K562 (cell line): ENCODE data around the gene LZTR1. TPM values are rescaled to one million over a fixed set of nuclear protein-coding genes. Genes with fewer than 3 reads are reported as not detected.
A peak's percentile ranks its signal among the peaks of the same experiment; 100 is the strongest.

Source experiments
- CBFA2T3 ChIP-seq: fragments of 450-650 bp; IDR thresholded peaks from 2 replicates; pipeline ENCODE4 v1.6.1; 2017
- FOXK1 ChIP-seq: sonication (generic); formaldehyde crosslinking; IDR thresholded peaks from 2 replicates; pipeline ENCODE4 v1.8.0; 2022; ENCODE audit warnings: missing genetic modification reagents, mild to moderate bottlenecking, borderline replicate concordance
- HCFC1 ChIP-seq: IDR thresholded peaks from 2 replicates; pipeline ENCODE4 v1.6.1; 2012; ENCODE audit warnings: low read depth, low read length, improper control_type of control experiment
- HDAC2 ChIP-seq: fragments of 450-650 bp; IDR thresholded peaks from 2 replicates; pipeline ENCODE4 v1.6.1; 2016; ENCODE audit warnings: mild to moderate bottlenecking
- HINFP ChIP-seq: fragments of 450-650 bp; conservative IDR thresholded peaks from 2 replicates; pipeline ENCODE4 v1.6.1; 2016; ENCODE audit warnings: missing genetic modification characterization, low read depth, mild to moderate bottlenecking, control low read depth, missing compliant biosample characterization
- ILF3 ChIP-seq: fragments of 450-650 bp; IDR thresholded peaks from 2 replicates; pipeline ENCODE4 v1.6.1; 2018; ENCODE audit warnings: antibody characterized with exemption, mild to moderate bottlenecking, moderate library complexity, borderline replicate concordance
- IRF9 ChIP-seq: fragments of 450-650 bp; IDR thresholded peaks from 2 replicates; pipeline ENCODE4 v1.6.1; 2016; ENCODE audit warnings: missing biosample characterization, missing genetic modification characterization
- NFATC3 ChIP-seq: fragments of 450-650 bp; IDR thresholded peaks from 2 replicates; pipeline ENCODE4 v1.6.1; 2017; ENCODE audit warnings: mild to moderate bottlenecking
- NR3C1 ChIP-seq: sonication (generic); formaldehyde crosslinking; IDR thresholded peaks from 2 replicates; pipeline ENCODE4 v1.8.1; 2022; ENCODE audit warnings: missing genetic modification reagents
- PHF8 ChIP-seq: fragments of 200-600 bp; sonication (generic); IDR thresholded peaks from 2 replicates; pipeline ENCODE4 v1.6.1; 2012; ENCODE audit warnings: mixed run types, mild to moderate bottlenecking, inconsistent platforms, low read length, moderate library complexity, borderline replicate concordance
- RB1 ChIP-seq: fragments of 450-650 bp; IDR thresholded peaks from 2 replicates; pipeline ENCODE4 v1.6.1; 2017; ENCODE audit warnings: low read depth, mild to moderate bottlenecking
- RFX1 ChIP-seq: fragments of 450-650 bp; IDR thresholded peaks from 2 replicates; pipeline ENCODE4 v1.6.1; 2016; ENCODE audit warnings: mild to moderate bottlenecking, moderate library complexity
- SMARCC2 ChIP-seq: fragments of 450-650 bp; IDR thresholded peaks from 2 replicates; pipeline ENCODE4 v1.6.1; 2017; ENCODE audit warnings: antibody characterized with exemption, moderate library complexity, mild to moderate bottlenecking, low read depth
- SP1 ChIP-seq: sonication (generic); formaldehyde crosslinking; IDR thresholded peaks from 2 replicates; pipeline ENCODE4 v1.8.1; 2022; ENCODE audit warnings: mild to moderate bottlenecking, missing genetic modification reagents
- TAL1 ChIP-seq: fragments of 450-650 bp; IDR thresholded peaks from 2 replicates; pipeline ENCODE4 v1.6.1; 2016; ENCODE audit warnings: mild to moderate bottlenecking
- TARDBP ChIP-seq: fragments of 450-650 bp; IDR thresholded peaks from 2 replicates; pipeline ENCODE4 v1.6.1; 2016
- TEAD1 ChIP-seq, 2 experiments: fragments of 450-650 bp in 1 of 2; sonication (generic) in 1 of 2; formaldehyde crosslinking; IDR thresholded peaks; 2 replicates each; pipeline versions ENCODE4 v1.4.0 to v1.8.0; 2020 to 2022; ENCODE audit warnings: mild to moderate bottlenecking in 2 of 2, missing genetic modification reagents in 1 of 2
- ZBTB17 ChIP-seq: fragments of 450-650 bp; formaldehyde crosslinking; IDR thresholded peaks from 2 replicates; pipeline ENCODE4 v1.4.0; 2020; ENCODE audit warnings: mild to moderate bottlenecking
- ZBTB34 ChIP-seq: fragments of 250-450 bp; sonication (Bioruptor Pico); IDR thresholded peaks from 2 replicates; pipeline ENCODE4 v1.8.0; 2021; ENCODE audit warnings: mild to moderate bottlenecking, moderate library complexity
- ZC3H11A ChIP-seq: IDR thresholded peaks from 2 replicates; pipeline ENCODE4 v1.6.1; 2012; ENCODE audit warnings: low read depth, low read length, improper control_type of control experiment
- ZC3H8 ChIP-seq: fragments of 450-650 bp; IDR thresholded peaks from 2 replicates; pipeline ENCODE4 v1.6.1; 2017
- ZEB2 ChIP-seq: fragments of 450-650 bp; IDR thresholded peaks from 2 replicates; pipeline ENCODE4 v1.6.1; 2016
- ZNF184 ChIP-seq: sonication (generic); formaldehyde crosslinking; IDR thresholded peaks from 2 replicates; pipeline ENCODE4 v1.5.0; 2020; ENCODE audit warnings: missing genetic modification reagents
- ZNF41 ChIP-seq: fragments of 250-450 bp; sonication (Bioruptor Pico); conservative IDR thresholded peaks from 2 replicates; pipeline ENCODE4 v1.4.0; 2020; ENCODE audit warnings: mild to moderate bottlenecking
- ZNF695 ChIP-seq: fragments of 450-650 bp; formaldehyde crosslinking; IDR thresholded peaks from 2 replicates; pipeline ENCODE4 v1.4.0; 2020; ENCODE audit warnings: mild to moderate bottlenecking, moderate library complexity
- polyA plus RNA-seq, 8 experiments: library from polyadenylated mRNA; depleted of rRNA in 4 of 8; stranded (reverse) in 5 of 8; unstranded in 3 of 8; fragments of >200 nt; fragmentation: Nextera tagmentation in 2 of 8; fragmentation: Illumina TruSeq in 1 of 8; extraction: Ambion mirVana in 2 of 8; extraction: Trizol in 1 of 8; gene quantifications; 2 replicates each; pipeline versions ENCODE4 v1.2.1 to v1.2.3, GENCODE V29; 2011 to 2014; ENCODE audit warnings: inconsistent platforms in 1 of 8, missing spikeins in 1 of 8
- total RNA-seq, 7 experiments: library from RNA; depleted of rRNA in 6 of 7; stranded (reverse); fragments of >200 nt in 6 of 7; fragmentation: Illumina TruSeq in 2 of 7; extraction: Trizol in 2 of 7; gene quantifications; 2 replicates each; pipeline versions ENCODE4 v1.2.1 to v1.2.3, GENCODE V29; 2011 to 2021; ENCODE audit warnings: low replicate concordance in 1 of 7
- TF ChIP-seq, protein P1 (sequence below), 2 experiments: fragments of 450-650 bp; IDR thresholded peaks; 2 replicates each; pipeline ENCODE4 v1.6.1; 2016

Gene LZTR1
- total and polyA plus RNA-seq, 9 of the 15 experiments (the other 6 are each of a cell fraction or from before 2014, with no cell fraction given) = 2.2 to 135 (median 63.0) TPM

DNA sequence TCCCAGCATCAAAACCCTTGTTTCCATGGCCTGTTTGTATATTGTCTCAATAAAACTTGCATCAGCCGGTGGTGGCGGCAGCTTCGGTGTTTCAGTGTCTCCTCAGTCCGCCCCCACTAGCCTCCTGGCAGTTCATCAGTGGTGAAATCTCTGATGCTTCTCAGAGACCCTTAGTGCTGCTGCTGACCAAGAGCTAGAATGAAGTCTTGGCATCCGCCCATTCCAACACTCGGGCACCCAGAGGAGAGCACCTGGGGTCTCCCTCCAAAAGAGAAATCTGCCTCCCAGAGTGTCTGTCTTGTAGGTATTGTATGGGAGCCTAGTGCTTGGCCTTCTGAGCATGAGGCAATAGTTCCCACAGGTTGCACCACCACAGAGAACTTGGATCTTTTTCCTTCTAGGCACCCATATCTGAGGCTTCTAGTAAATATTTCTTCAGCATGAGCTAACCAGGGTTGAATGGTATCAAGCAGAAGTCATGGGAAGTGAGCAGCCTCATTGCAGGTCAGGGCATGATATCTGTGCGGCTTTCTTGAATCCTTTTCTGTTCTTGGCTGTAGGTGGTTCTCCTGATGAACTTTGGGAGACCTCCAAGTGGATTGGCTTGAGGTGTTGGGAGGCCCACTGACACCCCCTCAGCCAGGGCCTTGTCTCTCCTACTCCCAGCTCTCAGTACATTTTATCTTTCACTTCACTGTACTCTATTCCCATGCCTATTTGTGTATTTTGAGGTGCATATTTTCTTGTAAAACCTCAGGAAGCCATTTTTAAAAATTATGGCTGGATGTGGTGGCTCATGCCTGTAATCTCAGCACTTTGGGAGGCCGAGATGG lies 28.2 kb upstream of the LZTR1 start (continued):
- TF ChIP-seq IRF9 (tag) (peak; percentile 95), TAL1 (no peak), ILF3 (peak; percentile 82; the same call in 1 of the 2 replicates), FOXK1 (peak; percentile 61; the same call in 1 of the 2 replicates), ZBTB34 (CRISPR knock-in tag) (0 out of 2 replicates have a peak, but pooled peaks have one; percentile 51), CBFA2T3 (no peak), HCFC1 (0 out of 2 replicates have a peak, but pooled peaks have one; percentile 7), ZC3H8 (no peak), HDAC2 (peak; percentile 25; the same call in 1 of the 2 replicates), HINFP (tag) (peak; percentile 10; the same call in 1 of the 2 replicates), TARDBP (peak; percentile 61; the same call in 1 of the 2 replicates), NR3C1 (CRISPR knock-in tag) (no peak), ZNF695 (CRISPR knock-in tag) (no peak), RFX1 (no peak), ZEB2 (peak; percentile 59; the same call in 1 of the 2 replicates), NFATC3 (no peak), SP1 (no peak), ZBTB17 (CRISPR knock-in tag) (0 out of 2 replicates have a peak, but pooled peaks have one; percentile 16), RB1 (no peak), ZNF184 (no peak), PHF8 (no peak; the same call in 1 of the 2 replicates), SMARCC2 (no peak), ZC3H11A (peak; percentile 28; the same call in 1 of the 2 replicates), TEAD1 (CRISPR knock-in tag; IDR thresholded peaks at IDR 0.05) (0 out of 4 replicates have a peak, but pooled peaks of 1 of the 2 experiments have one; percentile 44), ZNF41 (CRISPR knock-in tag) (no peak; the same call in 1 of the 2 replicates)
- TF ChIP-seq, protein P1, sequence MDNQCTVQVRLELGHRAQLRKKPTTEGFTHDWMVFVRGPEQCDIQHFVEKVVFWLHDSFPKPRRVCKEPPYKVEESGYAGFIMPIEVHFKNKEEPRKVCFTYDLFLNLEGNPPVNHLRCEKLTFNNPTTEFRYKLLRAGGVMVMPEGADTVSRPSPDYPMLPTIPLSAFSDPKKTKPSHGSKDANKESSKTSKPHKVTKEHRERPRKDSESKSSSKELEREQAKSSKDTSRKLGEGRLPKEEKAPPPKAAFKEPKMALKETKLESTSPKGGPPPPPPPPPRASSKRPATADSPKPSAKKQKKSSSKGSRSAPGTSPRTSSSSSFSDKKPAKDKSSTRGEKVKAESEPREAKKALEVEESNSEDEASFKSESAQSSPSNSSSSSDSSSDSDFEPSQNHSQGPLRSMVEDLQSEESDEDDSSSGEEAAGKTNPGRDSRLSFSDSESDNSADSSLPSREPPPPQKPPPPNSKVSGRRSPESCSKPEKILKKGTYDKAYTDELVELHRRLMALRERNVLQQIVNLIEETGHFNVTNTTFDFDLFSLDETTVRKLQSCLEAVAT (IDR thresholded peaks at IDR 0.05) = peak in 1 of 2 experiments; percentile 18; a peak in 2 of 4 replicates
